Measurements from ENCODE around the gene DCPS.
"Not testable (repeated sequence)": the region's sequence is repeated elsewhere in the genome, so short reads cannot be mapped to it uniquely, and the experiment has no call there.

DCPS gene

GRCh38 chr11:126303623-126304456, at the start of gene DCPS:
DCPS (plus strand) TSS chr11:126304060; CDS start chr11:126304081, 21 bp downstream.
- H3K4me1 Mint-ChIP-seq: peaks cover 27% of the 10 kb centered on the region
- peaks cover 4% of the 10 kb centered on the region for H3K9me3 Mint-ChIP-seq
- H3K27ac Mint-ChIP-seq: peak within 1 kb of the TSS; percentile 98
- no peaks in the 10 kb centered on the region for H3K27me3 Mint-ChIP-seq
- peak within 1 kb of the TSS; percentile 94 for H3K4me3 Mint-ChIP-seq
- peak; percentile 88 for DNase-seq
- H3K36me3 Mint-ChIP-seq (ENCODE audit: low read depth): peaks cover 16% of the 10 kb centered on the region
- peak; percentile 91 for ATAC-seq

DNA sequence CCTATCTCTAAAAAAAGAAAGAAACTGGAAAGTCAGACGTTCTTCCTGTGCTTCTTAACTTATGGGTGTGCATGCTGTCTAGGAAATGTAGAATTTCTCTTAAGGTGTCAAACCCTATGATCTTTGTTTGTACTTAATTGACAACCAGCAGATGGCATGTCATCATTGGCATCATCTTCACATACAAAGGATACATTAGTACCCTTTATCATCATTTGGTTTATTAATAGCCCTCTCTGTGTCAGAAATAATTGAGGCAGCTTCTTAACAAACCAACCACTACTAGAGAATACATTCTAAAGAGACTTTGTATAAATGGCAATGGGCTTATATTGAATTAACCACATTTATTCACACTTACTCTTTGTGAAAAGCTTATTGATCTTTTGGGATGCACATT, 49.0 kb upstream of the DCPS start:
- Mint-ChIP-seq H3K4me1 (no peaks in the 10 kb centered on the region), H3K27ac (no peak overlapping the region), H3K9me3 (no peaks in the 10 kb centered on the region), H3K27me3 (no peaks in the 10 kb centered on the region), H3K36me3 (ENCODE audit: low read depth) (peaks cover 24% of the 10 kb centered on the region), H3K4me3 (no peak overlapping the region)
- DNase-seq: no peak
- no peak for ATAC-seq

DNA sequence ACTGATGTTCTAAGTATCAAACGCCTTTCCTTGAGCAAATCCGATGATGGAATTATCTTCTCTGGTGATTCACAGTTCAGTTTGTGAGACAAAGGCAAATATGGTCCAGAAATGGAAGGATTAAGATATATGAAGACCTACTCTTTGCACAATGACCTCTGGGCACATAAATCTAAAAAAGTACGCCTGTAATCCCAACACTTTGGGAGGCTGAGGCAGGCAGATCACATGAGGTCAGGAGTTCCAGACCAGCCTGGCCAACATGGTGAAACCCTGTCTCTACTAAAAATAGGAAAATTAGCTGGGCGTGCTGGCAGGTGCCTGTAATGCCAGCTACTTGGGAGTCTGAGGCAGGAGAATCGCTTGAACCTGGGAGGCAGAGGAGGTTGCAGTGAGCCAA, 48.4 kb upstream of the DCPS start:
- not testable (repeated sequence) for DNase-seq, H3K27me3 Mint-ChIP-seq

DNA sequence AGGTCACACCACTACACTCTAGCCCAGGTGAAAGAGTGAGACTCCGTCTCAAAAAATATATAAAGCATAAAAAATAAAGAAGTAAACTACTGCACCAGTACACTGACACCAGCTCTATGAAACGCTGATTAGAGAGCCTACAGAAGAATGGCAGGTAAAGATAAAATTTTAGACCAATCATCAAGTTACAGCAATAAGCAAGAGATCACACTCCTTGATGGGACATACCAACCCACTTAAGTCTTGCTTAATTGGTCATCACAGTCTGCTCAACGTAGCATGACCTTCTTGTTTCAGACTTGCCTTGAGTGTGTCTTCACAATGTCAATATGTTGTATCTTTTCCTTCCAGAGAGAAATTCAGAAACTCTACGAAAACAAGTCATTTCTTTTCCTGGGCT, 47.6 kb upstream of the DCPS start:
- H3K9me3 Mint-ChIP-seq: no peaks in the 10 kb centered on the region
- H3K27me3 Mint-ChIP-seq: no peaks in the 10 kb centered on the region
- H3K27ac Mint-ChIP-seq: no peak overlapping the region
- no peak for DNase-seq
- no peaks in the 10 kb centered on the region for H3K4me1 Mint-ChIP-seq
- H3K36me3 Mint-ChIP-seq (ENCODE audit: low read depth): peaks cover 27% of the 10 kb centered on the region
- ATAC-seq: no peak
- H3K4me3 Mint-ChIP-seq: no peak overlapping the region

More for the DNA sequence above, 48.4 kb upstream of the DCPS start:
- not testable (repeated sequence) for H3K4me3 Mint-ChIP-seq, ATAC-seq, H3K9me3 Mint-ChIP-seq, H3K27ac Mint-ChIP-seq, H3K4me1 Mint-ChIP-seq
- H3K36me3 Mint-ChIP-seq (ENCODE audit: low read depth): peaks cover 23% of the 10 kb centered on the region

- no peak for ATAC-seq
- DNase-seq: no peak
- Mint-ChIP-seq H3K9me3 (no peaks in the 10 kb centered on the region), H3K27ac (no peak overlapping the region), H3K36me3 (ENCODE audit: low read depth) (peaks cover 29% of the 10 kb centered on the region), H3K27me3 (no peaks in the 10 kb centered on the region), H3K4me1 (no peaks in the 10 kb centered on the region), H3K4me3 (no peak overlapping the region)
Observed at GRCh38 chr11:126257144-126257543, 46.7 kb upstream of the DCPS start.

- no peaks in the 10 kb centered on the region for H3K9me3 Mint-ChIP-seq
- peaks cover 30% of the 10 kb centered on the region for H3K36me3 Mint-ChIP-seq (ENCODE audit: low read depth)
- H3K4me3 Mint-ChIP-seq: no peak overlapping the region
- H3K4me1 Mint-ChIP-seq: no peaks in the 10 kb centered on the region
- DNase-seq (no peak), ATAC-seq (no peak)
- no peak overlapping the region for H3K27ac Mint-ChIP-seq
- H3K27me3 Mint-ChIP-seq: no peaks in the 10 kb centered on the region
Observed at GRCh38 chr11:126257764-126258163, 46.1 kb upstream of the DCPS start.

DNA sequence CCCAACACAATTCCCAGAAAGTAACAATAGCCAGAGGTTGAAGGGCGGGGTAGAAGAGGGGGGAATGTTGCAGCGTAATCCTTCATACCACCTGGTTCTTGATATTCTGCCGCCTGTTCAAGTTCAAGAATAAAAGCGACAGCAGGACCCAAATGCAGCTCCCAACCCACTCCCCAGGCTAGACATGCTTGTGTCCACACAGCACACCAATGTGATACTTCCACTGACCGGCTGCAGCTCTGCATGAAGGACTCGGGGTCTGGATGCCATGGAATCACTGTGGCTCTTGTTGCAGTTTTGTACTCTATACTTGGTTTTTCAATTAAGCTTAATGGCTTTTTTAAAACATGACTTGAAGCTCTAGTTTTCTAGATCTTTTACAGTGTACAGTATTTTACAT, 41.6 kb upstream of the DCPS start:
- Mint-ChIP-seq H3K27ac (no peak overlapping the region), H3K4me1 (peaks cover 10% of the 10 kb centered on the region), H3K36me3 (ENCODE audit: low read depth) (peaks cover 56% of the 10 kb centered on the region), H3K9me3 (no peaks in the 10 kb centered on the region), H3K27me3 (no peaks in the 10 kb centered on the region), H3K4me3 (no peak overlapping the region)
- no peak for ATAC-seq
- no peak for DNase-seq

DNA sequence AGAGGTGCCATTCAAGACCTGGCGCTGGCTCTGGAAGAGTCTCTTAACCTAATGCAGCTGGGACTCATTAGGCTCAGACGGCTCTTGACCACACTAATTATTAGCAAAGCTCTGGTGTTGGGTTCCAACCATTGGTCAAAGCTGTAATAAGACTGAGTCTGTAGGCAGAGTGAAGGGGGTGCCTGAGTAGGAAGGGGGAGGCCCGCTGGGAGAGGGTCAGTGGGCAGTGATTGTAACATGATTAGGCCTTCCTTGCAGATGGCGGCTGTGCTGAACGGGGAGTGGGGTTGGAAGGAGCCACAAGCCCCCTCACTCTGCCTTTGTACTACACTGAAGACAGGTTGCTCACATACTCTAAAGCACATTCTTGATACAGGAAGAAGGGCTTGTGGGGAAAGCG, 40.4 kb upstream of the DCPS start:
- H3K36me3 Mint-ChIP-seq (ENCODE audit: low read depth): peaks cover 64% of the 10 kb centered on the region
- H3K9me3 Mint-ChIP-seq: no peaks in the 10 kb centered on the region
- H3K27me3 Mint-ChIP-seq: no peaks in the 10 kb centered on the region
- peak overlapping the region; percentile 70 for H3K27ac Mint-ChIP-seq
- H3K4me3 Mint-ChIP-seq: no peak overlapping the region
- DNase-seq: no peak
- peaks cover 19% of the 10 kb centered on the region for H3K4me1 Mint-ChIP-seq
- ATAC-seq: no peak

DNA sequence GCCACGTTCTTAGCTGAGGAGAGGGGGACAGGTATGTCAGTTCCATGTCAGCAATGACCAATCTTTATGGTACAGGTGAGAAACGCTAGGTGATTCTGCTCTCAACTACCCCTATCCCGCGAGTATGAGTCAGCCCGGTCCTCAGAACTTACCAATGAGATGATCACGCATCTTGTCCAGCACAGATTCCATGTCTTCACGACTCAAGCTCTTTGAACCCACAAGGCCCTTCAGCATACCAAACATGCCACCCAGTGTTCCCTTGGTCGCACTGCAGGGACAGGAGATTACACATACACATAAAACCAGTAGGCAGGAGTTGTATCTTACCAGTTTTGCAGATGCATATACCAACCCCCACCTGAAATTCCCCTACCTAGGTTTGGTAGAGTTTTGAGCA, 38.0 kb upstream of the DCPS start:
- Mint-ChIP-seq H3K4me1 (peaks cover 35% of the 10 kb centered on the region), H3K4me3 (no peak overlapping the region), H3K36me3 (ENCODE audit: low read depth) (peaks cover 58% of the 10 kb centered on the region), H3K27ac (peak overlapping the region; percentile 50), H3K27me3 (no peaks in the 10 kb centered on the region), H3K9me3 (no peaks in the 10 kb centered on the region)
- ATAC-seq (no peak), DNase-seq (no peak)

DNA sequence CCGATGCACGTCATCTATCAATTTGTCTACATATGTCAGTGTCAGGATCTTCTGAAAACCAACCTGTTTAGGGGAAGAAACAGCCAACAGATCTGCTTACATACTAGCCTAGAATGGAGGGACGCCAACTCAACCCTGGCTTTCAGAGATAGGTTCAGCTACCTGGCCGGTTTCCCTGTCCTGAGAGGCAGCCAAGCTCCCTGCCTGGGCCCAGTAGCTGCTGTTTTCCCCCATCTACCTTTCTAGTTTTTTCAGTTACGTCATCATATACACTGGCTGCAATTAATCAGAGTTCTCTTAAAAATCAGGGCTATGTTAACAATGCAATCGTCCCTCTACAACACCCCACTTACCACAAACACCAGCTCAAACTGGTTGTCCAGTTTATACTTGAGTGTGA, 36.2 kb upstream of the DCPS start:
- peak overlapping the region; percentile 97 for H3K4me3 Mint-ChIP-seq
- no peak for DNase-seq
- peaks cover 38% of the 10 kb centered on the region for H3K4me1 Mint-ChIP-seq
- no peaks in the 10 kb centered on the region for H3K9me3 Mint-ChIP-seq
- ATAC-seq: no peak
- H3K36me3 Mint-ChIP-seq (ENCODE audit: low read depth): peaks cover 61% of the 10 kb centered on the region
- peak overlapping the region; percentile 94 for H3K27ac Mint-ChIP-seq
- no peaks in the 10 kb centered on the region for H3K27me3 Mint-ChIP-seq

DNA sequence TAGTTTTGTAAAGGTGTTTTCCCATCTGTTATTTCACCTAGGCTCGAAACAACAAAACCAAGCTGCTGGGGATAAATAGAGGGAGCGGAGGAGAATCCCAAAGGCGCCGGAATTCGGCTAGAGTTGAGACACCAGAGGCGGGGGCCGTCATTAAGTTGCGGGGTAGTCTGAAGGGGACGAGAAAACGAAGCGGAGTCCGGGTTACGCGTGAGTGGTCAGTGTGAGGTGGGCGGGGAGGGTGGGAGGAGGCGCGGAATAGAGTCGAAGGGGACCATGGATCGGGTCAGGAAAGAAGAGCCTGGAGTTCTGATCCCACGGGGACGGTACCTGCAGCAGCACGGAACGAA, 35.5 kb upstream of the DCPS start:
- Mint-ChIP-seq H3K4me1 (peaks cover 38% of the 10 kb centered on the region), H3K27ac (peak overlapping the region; percentile 94), H3K4me3 (peak overlapping the region; percentile 97), H3K36me3 (ENCODE audit: low read depth) (peaks cover 58% of the 10 kb centered on the region), H3K9me3 (no peaks in the 10 kb centered on the region), H3K27me3 (no peaks in the 10 kb centered on the region)
- no peak for ATAC-seq
- DNase-seq: no peak

DNA sequence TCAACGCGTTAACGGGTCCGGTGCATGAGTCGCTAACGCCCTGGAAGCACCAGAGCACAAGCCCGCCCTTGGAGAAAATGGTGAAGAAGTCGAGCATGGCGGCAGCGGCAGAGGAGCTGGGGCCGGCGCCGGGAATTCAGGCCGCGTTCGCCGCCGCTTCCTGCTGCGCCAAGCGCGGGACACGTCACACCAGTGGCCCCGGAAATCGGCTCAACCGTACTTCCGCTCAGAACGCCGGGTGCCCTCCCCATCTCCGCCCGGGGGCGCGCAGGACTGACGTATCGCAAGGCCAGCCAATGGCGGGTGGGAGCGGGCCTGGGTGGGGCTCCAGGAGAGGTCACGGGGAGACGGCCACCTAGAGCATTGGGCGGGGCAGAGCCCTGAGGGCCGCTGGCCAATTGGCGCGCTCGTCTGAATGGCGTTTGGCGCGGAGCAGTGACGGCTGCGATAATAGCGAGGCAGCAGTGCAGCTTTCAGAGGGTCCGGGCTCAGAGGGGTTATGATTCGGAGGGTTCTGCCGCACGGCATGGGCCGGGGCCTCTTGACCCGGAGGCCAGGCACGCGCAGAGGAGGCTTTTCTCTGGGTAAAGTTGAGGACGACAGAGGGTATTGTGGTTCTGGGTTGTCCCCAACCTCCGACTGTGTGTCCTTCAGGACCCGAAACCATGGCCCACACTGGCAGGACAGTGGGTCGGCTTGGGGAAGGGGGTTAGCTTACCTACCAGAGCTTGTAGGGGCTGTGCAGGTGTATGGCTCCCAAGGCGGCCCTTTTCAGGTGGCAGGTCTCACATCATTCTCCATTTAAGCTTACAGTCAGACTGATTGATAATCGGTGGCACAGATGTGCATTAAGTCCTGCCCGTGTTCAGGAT, 34.9 kb upstream of the DCPS start, which contains the start of the genes FOXRED1 and SRPRA:
FOXRED1 (plus strand) TSS at position 447 of the 872 bp plus-strand sequence; CDS start at position 500, 53 bp downstream.
SRPRA (minus strand) TSS at position 188 of the 872 bp plus-strand sequence; CDS start at position 97, 91 bp downstream.
- Mint-ChIP-seq H3K27ac (peak within 1 kb of the TSS; percentile 94), H3K4me3 (peak within 1 kb of the TSS; percentile 97), H3K4me1 (peaks cover 38% of the 10 kb centered on the region), H3K27me3 (no peaks in the 10 kb centered on the region), H3K36me3 (ENCODE audit: low read depth) (peaks cover 53% of the 10 kb centered on the region), H3K9me3 (no peaks in the 10 kb centered on the region)
- DNase-seq (peak; percentile 99), ATAC-seq (peak; percentile 99)

DNA sequence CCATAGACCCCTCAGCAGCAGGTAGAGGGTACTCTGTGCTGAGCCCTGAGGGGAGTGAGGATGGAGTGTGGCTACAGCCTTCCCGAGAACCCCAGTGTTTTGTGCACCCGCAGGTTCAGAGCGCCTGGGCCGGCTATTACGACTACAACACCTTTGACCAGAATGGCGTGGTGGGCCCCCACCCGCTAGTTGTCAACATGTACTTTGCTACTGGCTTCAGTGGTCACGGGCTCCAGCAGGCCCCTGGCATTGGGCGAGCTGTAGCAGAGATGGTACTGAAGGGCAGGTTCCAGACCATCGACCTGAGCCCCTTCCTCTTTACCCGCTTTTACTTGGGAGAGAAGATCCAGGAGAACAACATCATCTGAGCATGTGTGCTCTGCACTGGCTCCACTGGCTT, 26.5 kb upstream of the DCPS start:
- Mint-ChIP-seq H3K27me3 (no peaks in the 10 kb centered on the region), H3K4me1 (peaks cover 19% of the 10 kb centered on the region), H3K9me3 (no peaks in the 10 kb centered on the region), H3K4me3 (no peak overlapping the region), H3K36me3 (ENCODE audit: low read depth) (peaks cover 36% of the 10 kb centered on the region), H3K27ac (no peak overlapping the region)
- DNase-seq (no peak), ATAC-seq (no peak)

- no peaks in the 10 kb centered on the region for H3K9me3 Mint-ChIP-seq
- no peak overlapping the region for H3K27ac Mint-ChIP-seq
- peaks cover 23% of the 10 kb centered on the region for H3K4me1 Mint-ChIP-seq
- H3K4me3 Mint-ChIP-seq: no peak overlapping the region
- DNase-seq (no peak), ATAC-seq (no peak)
- H3K27me3 Mint-ChIP-seq: no peaks in the 10 kb centered on the region
- peaks cover 32% of the 10 kb centered on the region for H3K36me3 Mint-ChIP-seq (ENCODE audit: low read depth)
Observed at GRCh38 chr11:126277780-126278179, 26.1 kb upstream of the DCPS start.

DNA sequence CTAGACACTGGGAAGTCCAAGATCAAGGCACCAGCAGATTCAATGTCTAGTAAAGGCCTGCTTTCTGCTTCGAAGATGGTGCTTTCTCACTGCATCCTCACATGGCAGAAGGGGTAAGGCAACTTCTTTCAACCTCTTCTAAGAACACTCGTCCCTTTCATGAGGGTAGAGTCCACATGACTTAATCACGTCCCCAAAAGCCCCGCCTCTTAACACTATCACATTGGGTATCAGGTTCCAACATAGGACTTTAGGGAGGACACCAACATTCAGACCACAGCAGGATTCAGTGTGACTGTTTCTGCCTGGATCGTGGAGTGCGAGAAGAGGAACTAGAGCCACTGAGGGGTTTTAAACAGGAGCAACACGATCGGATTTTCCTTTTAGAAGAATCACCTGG, 24.7 kb upstream of the DCPS start:
- Mint-ChIP-seq H3K36me3 (ENCODE audit: low read depth) (peaks cover 26% of the 10 kb centered on the region), H3K27me3 (no peaks in the 10 kb centered on the region), H3K9me3 (no peaks in the 10 kb centered on the region), H3K4me1 (peaks cover 31% of the 10 kb centered on the region), H3K4me3 (no peak overlapping the region), H3K27ac (peak overlapping the region; percentile 65)
- DNase-seq (no peak), ATAC-seq (no peak)

All from activated naive CD8-positive, alpha-beta T cell treated with anti-CD3 and anti-CD28 coated beads, Interleukin-2, amount 50 U/mL, for 24 hours (primary cell).